DMS79 treated with DMSO at 0.1 percent for 48 hours (cell line): Measurements from ENCODE around the gene ETS2.

Experiments
- DNase-seq: peaks from one replicate; lab custom pipeline; 2025; lab: John Stamatoyannopoulos, UW

The ETS2 gene

GRCh38 chr21:38802050-38803026, 3.4 kb upstream of the ETS2 start:
- DNase-seq = no peak

- no peak for DNase-seq
Measured at GRCh38 chr21:38803075-38803660, 2.6 kb upstream of the ETS2 start.

GRCh38 chr21:38804030-38804788, 1.5 kb upstream of the ETS2 start:
- no peak for DNase-seq

- peak; percentile 43 for DNase-seq
Measured at GRCh38 chr21:38804789-38805327, 871 bp upstream of the ETS2 start.

- peak; percentile 6 for DNase-seq
Measured at GRCh38 chr21:38806153-38806941, 618 bp downstream of the ETS2 start.

GRCh38 chr21:38806942-38807284, 1.2 kb downstream of the ETS2 start:
- DNase-seq = peak; percentile 37

GRCh38 chr21:38807441-38807871, 1.7 kb downstream of the ETS2 start:
- peak; percentile 25 for DNase-seq

- no peak for DNase-seq
Measured at GRCh38 chr21:38807986-38808385, 2.3 kb downstream of the ETS2 start.

- DNase-seq = no peak
Measured at GRCh38 chr21:38809198-38809878, 3.6 kb downstream of the ETS2 start.

- DNase-seq = no peak
Measured at GRCh38 chr21:38810034-38810825, 4.5 kb downstream of the ETS2 start.

- DNase-seq = no peak
Measured at GRCh38 chr21:38810826-38811164, 5.1 kb downstream of the ETS2 start.

GRCh38 chr21:38811257-38811656, 5.5 kb downstream of the ETS2 start:
- no peak for DNase-seq

GRCh38 chr21:38813143-38813542, 7.4 kb downstream of the ETS2 start:
- DNase-seq = no peak

GRCh38 chr21:38813547-38813946, 7.8 kb downstream of the ETS2 start:
- DNase-seq = no peak

- no peak for DNase-seq
Measured at GRCh38 chr21:38814126-38815059, 8.7 kb downstream of the ETS2 start.

GRCh38 chr21:38815060-38815405, 9.3 kb downstream of the ETS2 start:
- DNase-seq = no peak

- no peak for DNase-seq
Measured at GRCh38 chr21:38816400-38816977, 10.8 kb downstream of the ETS2 start.

GRCh38 chr21:38817371-38818324, 11.9 kb downstream of the ETS2 start:
- no peak for DNase-seq
